OCI-LY1 (cell line): ENCODE results near the gene CASS4.

Experiments
- H2AFZ ChIP-seq: fragments of 200-600 bp; sonication (generic), shearing (Covaris generic); 2 replicates; pipeline ENCODE4 v1.6.0; 2014; ENCODE audit warnings: antibody characterized with exemption, mild to moderate bottlenecking, low read length
- H3F3A ChIP-seq: fragments of 200-600 bp; sonication (generic), shearing (Covaris generic); 2 replicates; pipeline ENCODE4 v1.6.0; 2014; ENCODE audit warnings: mild to moderate bottlenecking, antibody characterized with exemption, low read length, moderate library complexity; ENCODE audit not compliant: insufficient read depth
- H3K27ac ChIP-seq: fragments of 200-600 bp; sonication (generic); 2 replicates; pipeline ENCODE4 v1.5.1; 2014; ENCODE audit warnings: low read length, mixed run types, mild to moderate bottlenecking, low read depth; ENCODE audit not compliant: poor library complexity, severe bottlenecking
- H3K27me3 ChIP-seq: fragments of 200-600 bp; sonication (generic); 2 replicates; pipeline ENCODE4 v1.6.0; 2014; ENCODE audit warnings: antibody characterized with exemption, mild to moderate bottlenecking, low read length, moderate library complexity; ENCODE audit not compliant: insufficient read depth
- H3K36me3 ChIP-seq: fragments of 200-600 bp; sonication (generic); 2 replicates; pipeline ENCODE4 v1.6.1; 2014; ENCODE audit warnings: mild to moderate bottlenecking, antibody characterized with exemption, low read length, moderate library complexity, mixed read lengths; ENCODE audit not compliant: insufficient read depth
- H3K4me1 ChIP-seq: fragments of 200-600 bp; sonication (generic); 2 replicates; pipeline ENCODE4 v1.5.1; 2014; ENCODE audit warnings: mild to moderate bottlenecking, low read length, moderate library complexity; ENCODE audit not compliant: insufficient read depth, severe bottlenecking
- H3K4me2 ChIP-seq: fragments of 200-600 bp; sonication (generic), shearing (Covaris generic); 2 replicates; pipeline ENCODE4 v1.6.1; 2014; ENCODE audit warnings: low read length
- H3K4me3 ChIP-seq: fragments of 200-600 bp; sonication (generic); 2 replicates; pipeline ENCODE4 v1.5.1; 2014; ENCODE audit warnings: low read length, low read depth, mild to moderate bottlenecking, mixed read lengths; ENCODE audit not compliant: poor library complexity, severe bottlenecking
- H3K79me2 ChIP-seq: fragments of 200-600 bp; shearing (Covaris generic); 2 replicates; pipeline ENCODE4 v1.6.1; 2016; ENCODE audit warnings: mixed run types, low read length, mixed read lengths; ENCODE audit not compliant: insufficient read depth
- H3K9ac ChIP-seq: fragments of 200-600 bp; sonication (generic), shearing (Covaris generic); 2 replicates; pipeline ENCODE4 v1.6.1; 2014; ENCODE audit warnings: mild to moderate bottlenecking, low read length, mixed read lengths
- H3K9me2 ChIP-seq: fragments of 200-600 bp; sonication (generic), shearing (Covaris generic); 2 replicates; pipeline ENCODE4 v1.6.1; 2014; ENCODE audit warnings: low read depth, mild to moderate bottlenecking, low read length, mixed read lengths
- H3K9me3 ChIP-seq: fragments of 200-600 bp; shearing (Covaris generic); 2 replicates; pipeline ENCODE4 v1.6.1; 2014; ENCODE audit warnings: low read length, mixed read lengths
- H4K20me1 ChIP-seq: fragments of 200-600 bp; sonication (generic), shearing (Covaris generic); 2 replicates; pipeline ENCODE4 v1.6.0; 2016; ENCODE audit warnings: mild to moderate bottlenecking, low read length; ENCODE audit not compliant: insufficient read depth
- EZH2 ChIP-seq: fragments of 200-600 bp; sonication (generic), shearing (Covaris generic); IDR thresholded peaks from 2 replicates; pipeline ENCODE4 v1.8.0; 2017; ENCODE audit warnings: borderline replicate concordance, mixed run types, mild to moderate bottlenecking, antibody characterized with exemption, low read length, moderate library complexity, mixed read lengths
- TF ChIP-seq, protein P1 (sequence below): fragments of 200-600 bp; sonication (generic), shearing (Covaris generic); IDR thresholded peaks from 2 replicates; pipeline ENCODE4 v1.5.1; 2017; ENCODE audit warnings: mild to moderate bottlenecking, antibody characterized with exemption, low read length, moderate library complexity, mixed read lengths

Gene CASS4

DNA sequence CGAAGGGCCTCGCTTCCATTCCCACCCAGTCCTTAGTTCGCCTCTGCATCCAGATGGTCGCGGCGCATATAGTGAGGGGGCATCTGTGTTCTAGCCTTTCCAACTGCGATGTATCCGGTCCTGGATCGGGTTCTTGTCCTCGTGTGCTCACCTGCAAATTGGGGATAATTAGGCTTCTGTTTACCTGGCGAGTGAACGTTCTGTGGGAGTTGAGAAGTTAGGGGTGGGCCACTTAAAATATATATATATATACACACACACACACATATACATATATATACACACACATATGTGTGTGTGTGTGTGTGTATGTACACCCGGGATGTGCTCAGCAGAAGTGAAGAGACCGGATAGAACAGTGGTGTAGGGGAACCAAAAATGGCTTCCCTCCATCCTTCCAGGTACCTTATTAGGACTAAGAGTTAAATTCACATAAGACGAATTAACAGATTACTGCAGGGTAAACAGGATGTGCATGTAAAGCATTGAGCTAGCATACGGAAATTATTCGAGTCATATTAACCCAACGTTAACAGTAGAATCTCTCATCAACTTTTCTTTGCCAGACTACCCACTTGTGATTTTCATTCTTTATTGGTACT, 19.1 kb upstream of the CASS4 start:
- Histone ChIP-seq H3K9ac (peak overlapping the region; percentile 95), H3K9me3 (no peaks in the 10 kb centered on the region), H3K36me3 (peaks cover 66% of the 10 kb centered on the region), H3K4me3 (peak overlapping the region; percentile 94), H3K4me1 (peaks cover 29% of the 10 kb centered on the region), H3F3A (no peaks in the 10 kb centered on the region), H3K27ac (peak overlapping the region; percentile 88), H2AFZ (no peak overlapping the region), H4K20me1 (no peaks in the 10 kb centered on the region), H3K27me3 (no peaks in the 10 kb centered on the region), H3K9me2 (no peaks in the 10 kb centered on the region), H3K4me2 (peak overlapping the region; percentile 72), H3K79me2 (peaks cover 51% of the 10 kb centered on the region)
- TF ChIP-seq, protein P1, sequence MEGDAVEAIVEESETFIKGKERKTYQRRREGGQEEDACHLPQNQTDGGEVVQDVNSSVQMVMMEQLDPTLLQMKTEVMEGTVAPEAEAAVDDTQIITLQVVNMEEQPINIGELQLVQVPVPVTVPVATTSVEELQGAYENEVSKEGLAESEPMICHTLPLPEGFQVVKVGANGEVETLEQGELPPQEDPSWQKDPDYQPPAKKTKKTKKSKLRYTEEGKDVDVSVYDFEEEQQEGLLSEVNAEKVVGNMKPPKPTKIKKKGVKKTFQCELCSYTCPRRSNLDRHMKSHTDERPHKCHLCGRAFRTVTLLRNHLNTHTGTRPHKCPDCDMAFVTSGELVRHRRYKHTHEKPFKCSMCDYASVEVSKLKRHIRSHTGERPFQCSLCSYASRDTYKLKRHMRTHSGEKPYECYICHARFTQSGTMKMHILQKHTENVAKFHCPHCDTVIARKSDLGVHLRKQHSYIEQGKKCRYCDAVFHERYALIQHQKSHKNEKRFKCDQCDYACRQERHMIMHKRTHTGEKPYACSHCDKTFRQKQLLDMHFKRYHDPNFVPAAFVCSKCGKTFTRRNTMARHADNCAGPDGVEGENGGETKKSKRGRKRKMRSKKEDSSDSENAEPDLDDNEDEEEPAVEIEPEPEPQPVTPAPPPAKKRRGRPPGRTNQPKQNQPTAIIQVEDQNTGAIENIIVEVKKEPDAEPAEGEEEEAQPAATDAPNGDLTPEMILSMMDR: no peak
- TF ChIP-seq EZH2: no peak

DNA sequence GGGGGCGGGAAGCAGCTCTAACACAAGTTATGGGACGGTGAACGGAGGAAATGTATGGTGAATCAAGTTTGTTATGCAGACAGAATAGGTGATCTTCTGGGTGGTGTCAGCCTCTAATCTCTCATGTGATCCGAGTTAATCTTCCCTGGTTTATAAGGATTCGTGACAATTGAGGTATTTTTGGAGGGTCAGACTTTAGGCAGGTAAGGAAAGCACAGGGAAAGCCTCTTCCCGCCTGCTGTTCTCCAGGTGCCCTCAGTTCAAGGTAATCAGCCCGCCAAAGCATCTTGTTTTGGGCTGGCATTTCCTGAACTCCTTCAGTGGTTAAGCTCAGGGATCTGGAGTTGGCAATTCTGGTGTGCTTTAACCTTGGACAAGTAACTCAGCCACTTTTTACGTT, 18.4 kb upstream of the CASS4 start:
- Histone ChIP-seq H3K4me3 (peak overlapping the region; percentile 94), H3K4me2 (peak overlapping the region; percentile 72), H3K27ac (no peak overlapping the region), H3K79me2 (peaks cover 51% of the 10 kb centered on the region), H4K20me1 (no peaks in the 10 kb centered on the region), H3K27me3 (no peaks in the 10 kb centered on the region), H3K36me3 (peaks cover 67% of the 10 kb centered on the region), H2AFZ (no peak overlapping the region), H3K9me2 (no peaks in the 10 kb centered on the region), H3K9me3 (no peaks in the 10 kb centered on the region), H3K9ac (peak overlapping the region; percentile 95), H3K4me1 (peaks cover 29% of the 10 kb centered on the region), H3F3A (no peaks in the 10 kb centered on the region)
- no peak for TF ChIP-seq EZH2
- TF ChIP-seq, protein P1: no peak

DNA sequence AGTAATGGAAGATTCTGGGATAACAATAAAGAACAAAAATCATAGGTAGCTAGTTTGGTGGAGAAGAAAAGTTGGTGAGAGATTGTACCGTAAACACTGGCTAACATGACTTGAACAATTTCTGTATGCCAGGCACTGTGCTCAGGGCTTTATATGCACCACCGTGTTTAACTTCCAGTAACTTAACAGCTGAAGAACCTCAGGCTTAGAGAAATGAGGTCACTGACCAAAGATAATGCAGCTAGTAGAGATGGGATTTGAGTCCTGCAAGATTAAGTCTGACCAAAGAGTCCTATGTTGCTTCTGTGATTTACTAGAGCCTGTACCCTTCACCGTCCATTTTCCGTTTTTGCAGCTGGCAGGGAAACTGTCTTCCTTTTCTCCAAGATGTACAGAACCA, 16.9 kb upstream of the CASS4 start:
- no peak overlapping the region for H3K4me2 ChIP-seq
- H3K4me3 ChIP-seq: no peak overlapping the region
- peaks cover 26% of the 10 kb centered on the region for H3K4me1 ChIP-seq
- no peaks in the 10 kb centered on the region for H3K9me2 ChIP-seq
- H3K79me2 ChIP-seq: peaks cover 40% of the 10 kb centered on the region
- 0 out of 2 replicates have a peak, but pooled peaks cover 4% of the 10 kb centered on the region for H3F3A ChIP-seq
- H2AFZ ChIP-seq: no peak overlapping the region
- no peak overlapping the region for H3K27ac ChIP-seq
- H3K9ac ChIP-seq: no peak overlapping the region
- no peaks in the 10 kb centered on the region for H4K20me1 ChIP-seq
- peaks cover 67% of the 10 kb centered on the region for H3K36me3 ChIP-seq
- H3K9me3 ChIP-seq: no peaks in the 10 kb centered on the region
- TF ChIP-seq EZH2: no peak
- TF ChIP-seq, protein P1: no peak
- H3K27me3 ChIP-seq: no peaks in the 10 kb centered on the region
